Stimulated activated CD4-positive, alpha-beta T cell treated with anti-CD3 and anti-CD28 coated beads, Interleukin-15, amount 100 ng/mL, for 24 hours (primary cell): ENCODE measurements around the gene SFXN5.

ENCODE experiments used
- DNase-seq: peaks from one replicate; pipeline ENCODE4 v3.0.0-alpha.2; 2020

The SFXN5 gene

DNA sequence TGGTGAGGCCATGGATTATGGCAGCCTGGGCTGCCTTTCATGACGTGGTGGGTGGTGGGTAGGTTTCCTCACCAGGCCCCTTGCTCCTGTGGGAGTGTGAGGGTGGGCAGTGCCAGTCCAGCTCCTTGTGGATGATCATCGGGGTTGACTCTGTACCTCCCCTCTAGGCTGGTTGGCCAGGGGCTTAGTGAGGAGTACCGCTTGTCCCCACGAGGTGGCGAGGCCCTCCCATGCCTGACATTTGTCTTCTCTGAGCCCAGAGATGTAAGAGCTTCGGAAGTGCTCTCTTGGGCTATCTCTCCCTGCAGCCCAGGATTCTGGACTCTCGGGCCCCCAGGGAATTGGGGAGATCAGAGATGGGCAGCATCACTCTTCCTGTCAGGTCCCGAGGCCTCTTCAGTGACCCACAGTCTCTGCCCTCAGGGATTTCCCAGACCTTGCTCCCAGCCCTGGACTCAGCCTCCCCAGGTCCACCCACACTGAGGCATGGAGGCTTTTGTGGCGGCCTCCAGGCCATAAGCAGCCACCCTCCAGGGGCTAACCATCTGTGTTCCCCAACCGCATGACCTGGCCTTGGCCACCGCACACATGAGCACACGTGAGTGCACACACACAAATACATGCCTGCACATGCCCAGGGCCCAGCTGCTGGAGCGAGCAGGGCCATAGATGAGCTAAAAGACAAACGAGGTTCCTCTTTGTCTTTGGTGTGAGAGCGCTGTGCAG lies 177.8 kb downstream of the SFXN5 start:
- peak; percentile 63 for DNase-seq

DNA sequence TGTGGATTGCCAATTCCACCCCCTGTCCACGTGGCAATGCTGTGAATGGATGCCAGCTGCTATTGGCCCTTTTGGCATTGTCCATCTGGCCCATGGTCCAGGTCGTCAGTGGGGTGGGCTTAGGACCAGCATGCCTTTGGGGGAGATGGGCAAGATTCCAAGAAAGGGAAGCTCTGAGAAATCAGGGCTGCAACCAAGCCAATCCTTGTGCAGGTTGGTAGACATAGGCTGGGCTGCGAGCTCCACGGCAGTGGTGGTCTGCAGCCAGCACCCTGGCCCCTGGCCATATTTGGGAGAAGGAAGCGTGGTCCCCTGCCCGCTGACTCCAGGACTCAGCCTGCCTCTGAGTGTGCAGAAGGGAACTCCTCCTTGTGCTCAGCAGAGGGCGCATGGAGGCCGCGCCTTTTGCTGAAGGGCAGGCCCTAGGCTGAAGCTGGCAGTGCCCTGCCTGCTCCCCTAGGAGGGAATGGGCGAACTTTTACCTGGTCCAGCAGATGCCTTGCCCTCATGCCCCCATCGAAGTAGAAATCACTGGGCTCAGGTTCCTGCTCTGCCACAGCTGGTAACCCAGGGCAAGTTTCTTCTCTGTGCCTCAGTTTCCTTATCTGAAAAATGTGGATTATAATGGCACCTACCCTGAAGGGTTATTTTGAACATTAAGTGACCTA lies 178.9 kb downstream of the SFXN5 start:
- peak; percentile 72 for DNase-seq
